Measurements from ENCODE around the gene HSPA1B.

Gene HSPA1B

GRCh38 chr6:31781244-31782125 is 46.1 kb upstream of the HSPA1B start:
- H3K36me3 Mint-ChIP-seq (ENCODE audit: low read depth): peaks cover 29% of the 10 kb centered on the region
- H3K4me3 Mint-ChIP-seq: no peak overlapping the region
- H3K4me1 Mint-ChIP-seq: no peaks in the 10 kb centered on the region

DNA sequence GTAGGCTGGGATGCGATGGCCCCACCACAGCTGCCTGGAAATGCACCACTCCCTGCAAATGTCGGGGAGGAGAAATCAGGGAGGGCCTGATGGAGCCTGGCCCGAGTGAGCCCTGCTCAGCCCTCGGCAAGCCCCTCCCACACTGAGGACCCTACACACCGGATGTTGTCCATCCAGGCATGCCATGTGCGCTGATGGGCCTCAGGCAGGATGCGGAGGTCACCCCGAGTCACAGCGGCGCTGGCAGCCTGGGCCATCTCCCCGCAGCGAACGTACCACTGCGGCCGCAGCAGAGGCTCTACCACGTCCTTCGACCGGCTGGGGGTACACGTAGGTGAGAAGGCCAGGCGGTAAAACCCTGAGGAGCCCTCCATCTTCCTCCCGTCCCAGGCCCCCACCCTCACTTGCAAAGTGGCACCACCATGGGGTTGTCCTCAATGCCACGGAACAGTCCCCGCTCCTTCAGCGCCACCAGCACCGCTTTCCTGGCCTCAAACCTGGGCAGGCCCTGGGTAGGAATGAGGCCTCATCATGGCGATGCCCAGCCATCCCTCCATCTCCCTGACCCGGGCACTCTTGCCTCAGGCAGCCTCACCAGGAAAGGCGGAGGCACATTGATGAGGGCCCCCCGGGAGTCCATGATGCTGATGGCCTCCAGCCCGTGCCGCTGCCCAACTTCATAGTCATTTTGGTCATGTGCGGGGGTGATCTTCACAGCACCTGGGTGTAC is 45.2 kb upstream of the HSPA1B start:
- Mint-ChIP-seq H3K9me3 (no peaks in the 10 kb centered on the region), H3K4me3 (no peak overlapping the region), H3K27me3 (ENCODE audit: low read depth) (no peaks in the 10 kb centered on the region), H3K27ac (no peak overlapping the region), H3K36me3 (ENCODE audit: low read depth) (peaks cover 33% of the 10 kb centered on the region), H3K4me1 (no peaks in the 10 kb centered on the region)
- TF ChIP-seq CTCF (IDR thresholded peaks at IDR 0.05; ENCODE audit: unreplicated experiment in 3 of 3): no peak

More at GRCh38 chr6:31781244-31782125, 46.1 kb upstream of the HSPA1B start:
- TF ChIP-seq CTCF (IDR thresholded peaks at IDR 0.05; ENCODE audit: unreplicated experiment in 3 of 3): no peak
- Mint-ChIP-seq H3K9me3 (no peaks in the 10 kb centered on the region), H3K27me3 (ENCODE audit: low read depth) (no peaks in the 10 kb centered on the region), H3K27ac (no peak overlapping the region)

GRCh38 chr6:31784098-31784925 is 43.2 kb upstream of the HSPA1B start:
- no peaks in the 10 kb centered on the region for H3K4me1 Mint-ChIP-seq
- no peaks in the 10 kb centered on the region for H3K27me3 Mint-ChIP-seq (ENCODE audit: low read depth)

GRCh38 chr6:31785475-31785874 is 42.1 kb upstream of the HSPA1B start:
- TF ChIP-seq CTCF (IDR thresholded peaks at IDR 0.05; ENCODE audit: unreplicated experiment in 3 of 3): no peak
- no peak overlapping the region for H3K27ac Mint-ChIP-seq
- no peaks in the 10 kb centered on the region for H3K27me3 Mint-ChIP-seq (ENCODE audit: low read depth)
- peaks cover 1% of the 10 kb centered on the region for H3K4me1 Mint-ChIP-seq
- H3K4me3 Mint-ChIP-seq: no peak overlapping the region
- H3K9me3 Mint-ChIP-seq: no peaks in the 10 kb centered on the region
- peaks cover 34% of the 10 kb centered on the region for H3K36me3 Mint-ChIP-seq (ENCODE audit: low read depth)

More at GRCh38 chr6:31784098-31784925, 43.2 kb upstream of the HSPA1B start:
- H3K9me3 Mint-ChIP-seq: no peaks in the 10 kb centered on the region
- H3K4me3 Mint-ChIP-seq: no peak overlapping the region
- no peak for TF ChIP-seq CTCF (IDR thresholded peaks at IDR 0.05; ENCODE audit: unreplicated experiment in 3 of 3)
- H3K36me3 Mint-ChIP-seq (ENCODE audit: low read depth): peaks cover 33% of the 10 kb centered on the region
- no peak overlapping the region for H3K27ac Mint-ChIP-seq

DNA sequence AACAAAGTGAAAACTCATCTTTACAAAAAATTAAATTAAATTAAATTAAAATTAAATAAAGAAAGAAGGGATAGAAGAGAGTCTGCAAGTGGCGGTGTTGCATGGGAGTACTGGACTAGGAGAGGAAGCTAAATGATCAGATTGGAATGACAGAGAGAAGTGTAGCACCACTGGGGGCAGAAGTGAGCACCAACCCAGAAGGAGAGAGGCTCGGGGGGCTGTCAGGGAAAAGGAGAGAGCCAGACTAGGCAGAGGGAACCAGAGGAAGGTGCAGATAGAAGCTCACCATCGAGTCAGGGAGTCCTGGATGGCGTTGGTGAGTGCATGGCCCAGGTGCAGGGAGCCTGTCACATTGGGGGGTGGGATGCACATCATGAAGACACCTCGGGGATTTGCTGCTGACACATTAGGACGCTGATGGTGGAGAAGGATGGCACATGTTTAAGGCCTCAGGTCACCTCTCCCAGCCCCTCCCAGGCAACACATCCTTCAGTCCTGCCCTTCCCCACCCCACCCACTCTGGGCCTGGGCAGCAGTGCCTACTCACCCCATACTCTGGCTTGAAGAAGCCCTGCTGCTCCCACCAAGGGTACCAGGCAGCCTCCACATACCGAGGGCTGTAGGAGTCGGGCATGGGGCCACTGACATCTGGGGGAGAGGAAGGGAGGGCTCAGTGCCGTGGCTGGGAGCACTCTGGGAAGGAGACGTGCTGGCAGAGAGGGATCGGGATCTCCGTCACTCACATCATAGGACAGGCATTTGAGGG is 36.0 kb upstream of the HSPA1B start:
- no peaks in the 10 kb centered on the region for H3K9me3 Mint-ChIP-seq
- H3K4me1 Mint-ChIP-seq: peaks cover 27% of the 10 kb centered on the region
- peak; percentile 60 to 65 (median 63) for TF ChIP-seq CTCF (IDR thresholded peaks at IDR 0.05; ENCODE audit: unreplicated experiment in 3 of 3)
- H3K27me3 Mint-ChIP-seq (ENCODE audit: low read depth): no peaks in the 10 kb centered on the region
- peaks cover 28% of the 10 kb centered on the region for H3K36me3 Mint-ChIP-seq (ENCODE audit: low read depth)
- H3K27ac Mint-ChIP-seq: peak overlapping the region; percentile 46 to 82 (median 74)
- peak overlapping the region; percentile 68 to 77 (median 69) for H3K4me3 Mint-ChIP-seq

All from nephron (organoid).